Prostate gland (tissue), 2 donors: ENCODE data around the gene CLASP2.

Experiments used
- CTCF ChIP-seq, 4 experiments: fragments of 200-600 bp in 2 of 4; fragments of 450-650 bp in 2 of 4; sonication (generic) in 2 of 4; IDR thresholded peaks; 1 replicate in 3 of 4; 2 replicates in 1 of 4; pipeline ENCODE4 v1.5.1; 2016 to 2019; ENCODE audit warnings: antibody characterized with exemption in 4 of 4, mild to moderate bottlenecking in 2 of 4, moderate library complexity in 2 of 4
- POLR2A ChIP-seq: fragments of 450-650 bp; IDR thresholded peaks from one replicate; pipeline ENCODE4 v1.6.1; 2016; ENCODE audit warnings: antibody characterized with exemption, mild to moderate bottlenecking

- TF ChIP-seq CTCF (IDR thresholded peaks at IDR 0.05) (no peak), POLR2A (no peak)
Observed at GRCh38 chr3:33634262-33634661, 83.8 kb downstream of the CLASP2 start.
